ENCODE measurements around the gene TOLLIP.

Gene TOLLIP

GRCh38 chr11:1310772-1311468 lies 1.5 kb upstream of the TOLLIP start:
- DNase-seq = peak; percentile 55 to 78 (median 62)

- no peak for DNase-seq
Measured at GRCh38 chr11:1310318-1310687, 871 bp upstream of the TOLLIP start.

GRCh38 chr11:1308743-1309497 lies 512 bp downstream of the TOLLIP start:
- DNase-seq = peak in 2 of 4 experiments; percentile 29 to 33

DNA sequence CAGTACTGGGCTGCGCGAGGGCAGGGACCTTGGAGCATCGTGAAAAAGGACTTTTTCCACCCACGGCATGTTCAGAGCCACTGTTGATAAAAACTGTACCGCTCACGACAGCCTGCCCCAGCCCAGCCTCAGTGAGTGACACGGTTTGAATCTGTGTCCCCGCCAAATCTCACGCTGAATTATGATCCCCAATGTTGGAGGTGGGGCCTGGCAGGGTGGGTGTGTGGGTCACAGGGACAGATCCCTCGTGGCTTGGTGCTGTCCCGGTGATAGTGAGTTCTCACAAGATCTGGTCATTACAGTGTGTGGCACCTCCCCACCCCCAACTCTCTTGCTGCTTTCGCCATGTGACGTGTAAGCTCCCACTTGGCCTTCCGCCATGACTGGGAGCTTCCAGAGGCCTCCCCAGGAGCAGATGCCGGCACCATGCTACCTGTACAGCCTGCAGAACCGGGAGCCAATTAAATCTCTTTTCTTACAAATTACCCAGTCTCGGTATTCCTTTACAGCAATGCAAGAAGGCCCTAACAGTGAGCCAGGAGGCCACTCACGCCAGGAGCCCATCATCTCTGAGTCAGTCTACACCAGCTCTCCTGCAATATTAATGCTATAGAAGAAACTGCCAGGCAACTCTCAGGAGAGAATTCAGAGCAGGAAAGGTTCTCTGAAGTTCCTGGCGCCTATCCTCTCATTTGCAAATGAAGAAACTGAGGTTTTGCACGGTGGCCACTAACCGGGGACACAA lies 1.3 kb downstream of the TOLLIP start:
- peak in 3 of 4 experiments; percentile 24 to 61 (median 48) for DNase-seq

- DNase-seq = peak; percentile 83 to 91 (median 88)
Measured at GRCh38 chr11:1307163-1307870, 2.1 kb downstream of the TOLLIP start.

DNA sequence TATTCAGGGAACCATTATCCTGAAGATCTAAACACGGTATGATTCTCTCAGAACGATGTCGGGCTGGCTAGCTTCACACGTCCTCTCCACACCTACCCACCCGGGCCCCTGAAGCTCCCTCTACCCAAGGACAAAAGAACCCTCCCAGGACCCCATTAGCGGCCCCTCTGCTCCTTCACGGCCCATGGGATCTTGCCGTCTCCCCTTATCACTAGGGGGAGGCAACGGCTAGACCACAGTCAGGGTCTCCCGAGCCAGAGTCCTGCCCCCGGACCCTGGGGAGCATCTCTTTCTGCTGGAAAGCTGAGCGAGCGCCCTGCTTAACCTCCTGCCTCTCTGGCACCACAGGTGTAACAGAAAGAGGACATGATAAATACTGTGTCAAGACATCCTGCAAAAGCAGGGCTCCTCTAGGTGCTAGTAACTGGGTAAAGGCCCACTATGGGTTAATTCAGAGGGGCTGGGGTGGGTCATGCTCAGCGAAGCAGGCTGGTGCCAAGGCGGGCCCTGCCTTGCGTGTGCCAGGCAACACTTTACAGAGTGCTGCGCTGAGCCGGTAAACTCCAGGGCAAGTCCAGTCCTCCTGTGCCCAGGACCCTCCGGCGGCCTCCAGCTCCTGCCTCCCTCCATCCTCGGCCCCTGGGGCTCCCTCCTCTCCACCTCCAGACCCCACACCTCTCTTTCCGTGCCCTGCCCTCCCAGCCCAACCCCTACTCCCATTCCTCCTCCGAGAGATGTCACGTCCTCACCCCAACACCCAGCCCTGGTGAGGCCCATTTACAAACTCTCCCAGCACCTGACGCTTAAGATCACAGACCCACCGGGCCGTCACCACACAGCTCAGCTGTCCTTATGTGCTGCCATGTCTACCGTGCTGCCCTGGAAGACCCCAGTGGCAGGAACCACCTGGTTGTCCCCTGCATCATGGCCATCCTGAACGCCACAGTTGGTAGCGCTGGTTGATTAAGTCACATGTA lies 3.0 kb downstream of the TOLLIP start:
- DNase-seq = no peak

GRCh38 chr11:1305501-1306056 lies 3.9 kb downstream of the TOLLIP start:
- DNase-seq = no peak

DNA sequence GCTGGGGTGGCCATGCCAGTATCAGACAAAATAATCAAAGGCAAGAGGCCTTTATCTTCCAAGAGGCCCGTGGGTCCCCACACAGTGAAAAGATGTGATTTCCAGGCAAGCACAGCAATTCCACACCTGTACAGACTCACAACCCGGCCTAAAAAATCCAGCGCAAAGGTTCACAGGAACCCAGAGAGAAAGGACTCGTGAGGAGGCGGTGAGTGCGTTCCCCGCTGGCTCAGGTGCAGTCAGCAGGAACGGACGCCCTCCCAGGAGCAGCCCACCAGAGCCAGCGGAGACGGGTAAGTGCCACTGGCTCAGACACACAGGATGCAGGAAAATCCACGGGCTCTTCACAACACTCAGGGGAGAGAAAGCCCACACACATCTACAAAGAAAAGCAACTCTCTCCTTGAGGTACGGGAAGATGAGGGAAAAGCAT lies 4.4 kb downstream of the TOLLIP start:
- no peak for DNase-seq

GRCh38 chr11:1304380-1304779 lies 5.1 kb downstream of the TOLLIP start:
- peak; percentile 20 to 70 (median 36) for DNase-seq

DNA sequence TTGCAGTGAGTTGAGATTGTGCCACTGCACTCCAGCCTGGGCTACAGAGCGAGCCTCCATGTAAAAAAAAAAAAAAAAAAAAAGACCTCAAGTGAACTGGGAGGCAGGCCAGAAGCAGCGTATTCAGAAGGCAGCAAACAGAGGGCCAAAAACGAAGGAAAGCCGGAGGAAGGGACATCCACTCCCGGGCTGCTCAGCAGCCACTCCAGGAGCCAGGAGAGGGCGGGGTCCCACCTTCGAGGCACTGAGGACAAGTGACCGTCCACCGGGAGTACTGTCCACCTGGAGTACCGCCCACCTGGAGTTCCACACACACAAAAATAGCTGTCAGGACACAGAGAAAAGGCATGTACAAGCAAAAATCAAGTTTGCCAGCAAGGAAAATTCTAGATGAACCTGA lies 5.5 kb downstream of the TOLLIP start:
- no peak for DNase-seq

DNA sequence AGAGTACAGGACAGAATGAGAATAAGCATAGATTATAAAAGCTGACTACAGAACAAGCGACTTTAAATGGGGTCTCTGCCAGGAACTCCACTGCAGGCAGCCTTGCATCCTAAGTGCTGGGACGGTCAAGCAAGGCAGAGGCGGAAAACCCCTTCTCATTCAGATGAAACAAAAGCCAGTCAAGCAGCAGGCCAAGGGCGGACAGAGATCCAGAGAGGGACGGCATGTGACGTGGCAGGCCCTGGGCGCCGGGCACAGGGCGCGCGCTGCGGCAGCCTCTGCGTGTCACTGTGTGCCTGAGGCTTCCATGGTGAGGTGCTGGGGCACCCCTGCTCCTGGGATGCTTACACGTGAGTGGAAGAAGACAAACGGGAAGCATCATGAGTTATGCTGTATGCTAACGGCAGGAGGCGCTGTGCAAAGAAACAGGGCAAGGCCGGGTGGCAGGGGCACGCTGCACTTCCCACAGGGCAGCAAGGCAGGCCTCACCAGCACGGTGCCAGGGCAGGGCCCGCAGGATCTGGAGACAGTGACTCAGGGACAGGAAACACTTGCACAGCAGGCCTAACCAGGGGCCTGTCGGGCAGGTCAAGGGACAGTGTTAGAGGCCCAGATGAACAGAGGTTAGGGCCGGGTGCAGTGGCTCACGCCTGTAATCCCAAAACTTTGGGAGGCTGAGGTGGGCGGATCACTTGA lies 6.2 kb downstream of the TOLLIP start:
- peak in 3 of 4 experiments; percentile 28 to 53 (median 49) for DNase-seq

GRCh38 chr11:1302461-1303125 lies 6.8 kb downstream of the TOLLIP start:
- DNase-seq = no peak

GRCh38 chr11:1302041-1302460 lies 7.4 kb downstream of the TOLLIP start:
- no peak for DNase-seq

GRCh38 chr11:1301220-1302000 lies 8.0 kb downstream of the TOLLIP start:
- no peak for DNase-seq

GRCh38 chr11:1300569-1301187 lies 8.8 kb downstream of the TOLLIP start:
- DNase-seq = no peak

GRCh38 chr11:1300121-1300520 lies 9.3 kb downstream of the TOLLIP start:
- DNase-seq = no peak

DNA sequence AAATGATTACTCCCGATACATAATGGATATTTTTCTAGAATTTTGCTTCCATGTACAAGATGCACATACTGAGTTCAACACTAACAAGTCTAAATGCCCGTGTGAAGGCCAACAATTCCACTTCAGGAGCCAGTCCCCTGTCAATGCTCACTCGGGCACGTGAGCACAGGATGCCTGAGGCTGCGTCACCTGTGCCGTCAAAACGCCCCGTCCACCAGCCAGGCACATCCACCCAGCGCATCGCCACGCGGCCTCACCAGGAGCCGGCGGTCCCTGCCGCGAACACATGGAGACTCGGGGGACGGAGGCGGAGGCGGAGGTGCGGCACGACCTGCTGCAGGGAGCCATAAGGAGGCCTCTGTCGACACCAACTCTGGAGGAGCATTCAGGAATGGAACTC lies 9.8 kb downstream of the TOLLIP start:
- no peak for DNase-seq

DNA sequence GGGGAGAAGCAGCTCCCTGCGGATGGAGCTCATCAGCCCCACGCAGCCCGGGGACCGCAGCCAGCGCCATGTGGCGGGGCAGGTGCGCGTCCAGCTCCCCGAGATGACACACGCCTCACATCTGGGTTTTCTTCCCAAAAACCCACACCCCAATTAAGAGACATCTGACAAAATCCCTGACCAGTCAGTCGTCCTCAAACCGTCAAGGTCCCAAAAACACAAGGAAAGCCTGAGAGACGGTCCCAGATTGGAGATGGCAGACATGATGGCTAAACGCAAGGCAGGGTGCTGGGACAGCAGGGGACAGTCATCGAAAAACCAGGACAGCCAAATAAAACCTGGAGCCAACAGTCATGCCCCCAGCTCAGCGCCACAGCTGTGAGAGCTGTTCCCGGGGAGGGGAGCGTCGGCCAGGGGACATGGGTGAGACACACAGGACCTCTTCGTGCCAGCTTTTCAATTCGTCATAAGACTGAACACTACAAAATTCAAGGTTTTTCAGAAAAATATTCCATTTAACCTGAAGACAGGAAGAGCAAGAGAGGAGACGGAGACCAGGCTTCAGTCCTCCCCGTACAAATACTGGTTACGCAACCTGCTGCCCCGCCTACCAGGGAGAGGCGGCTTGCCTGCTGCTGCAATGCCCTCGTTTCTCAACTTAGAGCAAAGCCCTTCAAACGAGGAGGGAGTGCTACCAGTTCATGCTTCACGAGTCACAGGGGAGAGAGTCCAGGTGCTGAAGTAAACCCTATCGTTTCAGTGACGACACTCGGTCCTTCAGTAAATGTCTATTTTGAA lies 10.5 kb downstream of the TOLLIP start:
- peak; percentile 84 to 92 (median 90) for DNase-seq

All from suppressor macrophage (primary cell).